Kidney (tissue), 14 donors: Measurements from ENCODE around the gene BCAR1. TPM values are rescaled to one million over a fixed set of nuclear protein-coding genes. Genes with fewer than 3 reads are reported as not detected.
A peak's percentile ranks its signal among the peaks of the same experiment; 100 is the strongest.
"Not testable (repeated sequence)": the region's sequence is repeated elsewhere in the genome, so short reads cannot be mapped to it uniquely, and the experiment has no call there.

Experiments used
- DNase-seq, 5 donors: peaks; one replicate each; pipeline ENCODE4 v3.0.0-alpha.2; 2013 to 2020
- FAIRE-seq: peaks from 2 replicates; lab custom pipeline; 2012; peaks lifted over from hg19 to GRCh38; lab: Jason Lieb, UNC
- H3K27ac ChIP-seq, 2 donors: one replicate each; pipeline ENCODE4 v1.7.0; 2013; ENCODE audit warnings: low read depth in 2 of 2, low read length in 2 of 2, inconsistent platforms in 1 of 2
- H3K27me3 ChIP-seq: one replicate; pipeline ENCODE4 v1.7.1; 2013; ENCODE audit warnings: low read length, inconsistent platforms; ENCODE audit not compliant: control insufficient read depth, insufficient read depth
- H3K36me3 ChIP-seq, 3 donors: one replicate each; pipeline versions ENCODE4 v1.7.0 to v1.7.1; 2013; ENCODE audit warnings: low read length in 3 of 3, control low read depth in 1 of 3, inconsistent platforms in 1 of 3; ENCODE audit not compliant: insufficient read depth in 3 of 3, control insufficient read depth in 2 of 3
- H3K4me1 ChIP-seq, 3 donors: one replicate each; pipeline versions ENCODE4 v1.7.0 to v1.7.1; 2013; ENCODE audit warnings: low read length in 3 of 3, inconsistent platforms in 1 of 3, low read depth in 1 of 3; ENCODE audit not compliant: control insufficient read depth in 2 of 3, insufficient read depth in 2 of 3
- H3K4me3 ChIP-seq, 3 donors: one replicate each; pipeline versions ENCODE4 v1.7.0 to v1.8.1; 2013; ENCODE audit warnings: low read length in 3 of 3, control low read depth in 1 of 3, inconsistent platforms in 1 of 3
- H3K9ac ChIP-seq, 3 donors: one replicate each; pipeline versions ENCODE4 v1.7.0 to v1.7.1; 2013; ENCODE audit warnings: low read length in 3 of 3, control low read depth in 1 of 3, inconsistent platforms in 1 of 3
- H3K9me3 ChIP-seq, 3 donors: one replicate each; pipeline versions ENCODE4 v1.7.0 to v1.7.1; 2013; ENCODE audit warnings: low read length in 3 of 3, control low read depth in 1 of 3, inconsistent platforms in 1 of 3; ENCODE audit not compliant: control insufficient read depth in 2 of 3, insufficient read depth in 1 of 3
- intact Hi-C: fragments of 100-400 bp; cut with DNase I; formaldehyde crosslinking; loops from one replicate; pipeline ENCODE4 v1.11.1; 2022
- polyA plus RNA-seq: library from polyadenylated mRNA; stranded (reverse); fragments of 350-450 nt; fragmentation: Illumina TruSeq; extraction: RNeasy Lipid Tissue Mini Kit (QIAGEN cat#74804); gene quantifications from one replicate; pipeline ENCODE4 v1.2.3, GENCODE V29; 2014; ENCODE audit warnings: low read depth, low replicate concordance; ENCODE audit not compliant: insufficient read depth
- total RNA-seq: library from RNA; stranded (reverse); fragmentation: NEBNext Ultra II Directional; extraction: Animal tissue kit (Norgen Biotek cat#: 25700); gene quantifications from one replicate; pipeline ENCODE4 v1.2.1, GENCODE V29; 2021
- TF ChIP-seq, protein P1 (sequence below): IDR thresholded peaks from 3 replicates; pipeline ENCODE4 v1.5.1; 2012; ENCODE audit warnings: mild to moderate bottlenecking, moderate library complexity, borderline replicate concordance; ENCODE audit not compliant: insufficient read depth; ENCODE audit errors: extremely low read depth
- donor health status: control.
- donor health status: control.
- donor health status: control.
- donor health status: control.
- donor health status: control.
- donor health status: DM: yes; HTN: yes; CAD: no.
- donor health status: Normal renal cell carcinoma (clear cell type).

Gene BCAR1
- total and polyA plus RNA-seq, 2 donors from 2014 or later, result 69.1 to 123 TPM

DNA sequence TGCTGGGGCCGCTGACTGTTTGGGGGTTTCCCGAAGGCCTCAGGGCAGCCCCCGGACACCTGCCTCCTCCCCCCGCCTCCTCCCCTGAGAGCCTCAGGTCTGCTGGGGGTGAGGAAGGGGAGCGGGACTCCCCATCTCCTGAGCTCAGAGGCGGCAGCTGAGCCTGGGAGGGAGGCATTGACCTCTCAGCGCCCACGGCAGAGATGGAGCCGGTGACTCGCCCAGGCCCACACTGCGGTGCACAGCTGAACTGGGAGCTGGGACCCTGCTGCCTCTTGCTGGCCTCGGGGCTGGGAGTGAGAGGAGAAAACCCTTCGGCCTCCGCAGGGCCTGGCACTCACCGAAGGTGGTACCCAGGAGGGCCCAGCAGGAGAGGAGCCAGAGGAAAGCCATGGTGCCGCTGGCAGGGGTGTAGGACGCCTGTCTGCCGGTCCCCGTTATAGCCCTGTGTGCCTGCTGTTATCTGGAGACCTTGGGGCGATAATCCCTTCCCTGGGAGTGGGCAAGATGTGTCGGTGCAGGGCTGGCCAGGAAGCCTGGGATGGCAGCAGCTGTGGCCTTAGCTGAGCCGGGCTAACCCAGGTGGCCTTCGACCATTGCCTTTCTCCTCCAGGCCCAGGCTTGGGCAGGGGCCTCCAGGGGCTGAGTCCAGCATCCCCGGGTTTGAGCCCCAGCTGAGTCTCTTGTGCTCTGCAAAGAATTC, 44.5 kb downstream of the BCAR1 start, which contains the start of gene CTRB2:
Gene CTRB2 (minus strand): TSS at position 413 of the 703 bp plus-strand sequence. CDS start 20 bp downstream, at position 393.
- Histone ChIP-seq H3K27ac (no peak within 1 kb of the TSS), H3K9ac (no peak within 1 kb of the TSS), H3K27me3 (no peaks in the 10 kb centered on the region), H3K4me3 (no peak within 1 kb of the TSS), H3K36me3 (no peaks in the 10 kb centered on the region), H3K4me1 (no peaks in the 10 kb centered on the region), H3K9me3 (no peaks in the 10 kb centered on the region)
- TF ChIP-seq, protein P1, sequence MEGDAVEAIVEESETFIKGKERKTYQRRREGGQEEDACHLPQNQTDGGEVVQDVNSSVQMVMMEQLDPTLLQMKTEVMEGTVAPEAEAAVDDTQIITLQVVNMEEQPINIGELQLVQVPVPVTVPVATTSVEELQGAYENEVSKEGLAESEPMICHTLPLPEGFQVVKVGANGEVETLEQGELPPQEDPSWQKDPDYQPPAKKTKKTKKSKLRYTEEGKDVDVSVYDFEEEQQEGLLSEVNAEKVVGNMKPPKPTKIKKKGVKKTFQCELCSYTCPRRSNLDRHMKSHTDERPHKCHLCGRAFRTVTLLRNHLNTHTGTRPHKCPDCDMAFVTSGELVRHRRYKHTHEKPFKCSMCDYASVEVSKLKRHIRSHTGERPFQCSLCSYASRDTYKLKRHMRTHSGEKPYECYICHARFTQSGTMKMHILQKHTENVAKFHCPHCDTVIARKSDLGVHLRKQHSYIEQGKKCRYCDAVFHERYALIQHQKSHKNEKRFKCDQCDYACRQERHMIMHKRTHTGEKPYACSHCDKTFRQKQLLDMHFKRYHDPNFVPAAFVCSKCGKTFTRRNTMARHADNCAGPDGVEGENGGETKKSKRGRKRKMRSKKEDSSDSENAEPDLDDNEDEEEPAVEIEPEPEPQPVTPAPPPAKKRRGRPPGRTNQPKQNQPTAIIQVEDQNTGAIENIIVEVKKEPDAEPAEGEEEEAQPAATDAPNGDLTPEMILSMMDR, result no peak
- FAIRE-seq, result no peak
- peak in 1 of 5 donors; percentile 53 for DNase-seq
- intact Hi-C loops, result no loop called here

DNA sequence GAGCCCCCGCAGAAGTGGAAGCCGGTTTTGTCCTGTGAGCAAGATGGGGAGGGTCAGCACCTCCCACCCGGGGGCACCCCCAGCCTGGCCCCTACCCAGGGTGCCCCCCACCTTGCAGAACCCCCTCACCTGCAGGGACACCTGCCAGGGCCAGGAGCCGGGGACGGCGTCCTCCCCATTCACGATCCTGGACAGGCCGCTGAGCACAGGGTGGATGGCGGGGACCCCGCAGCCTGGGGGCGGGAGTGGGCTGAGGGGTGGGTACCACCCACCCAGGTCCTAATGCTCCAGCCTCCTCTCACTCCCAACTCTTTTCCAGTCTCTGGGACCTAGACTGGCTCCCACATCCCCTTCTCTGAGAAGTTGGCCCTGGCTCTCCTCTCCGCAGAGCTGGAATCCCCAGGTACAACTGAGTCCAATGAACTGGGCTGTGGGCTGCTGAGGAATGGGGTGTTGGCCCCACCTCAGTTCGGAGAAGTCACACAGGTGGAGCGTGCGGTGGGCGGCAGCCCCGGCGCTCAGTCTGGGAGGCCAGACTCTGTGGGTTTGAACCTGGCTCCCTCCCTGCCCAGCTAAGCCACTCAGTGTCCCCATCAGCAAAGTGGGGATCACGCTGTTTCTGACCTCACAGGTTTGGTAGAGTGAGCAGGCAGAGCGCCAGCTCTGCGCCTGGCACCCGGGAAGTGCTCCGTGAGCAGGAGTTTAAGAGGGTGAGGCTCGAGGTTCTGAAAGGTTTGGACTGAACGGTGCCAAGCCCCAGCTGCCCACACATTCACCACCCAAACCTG, 45.3 kb downstream of the BCAR1 start:
- H3K4me3 ChIP-seq, intact Hi-C loops: not testable (repeated sequence)

DNA sequence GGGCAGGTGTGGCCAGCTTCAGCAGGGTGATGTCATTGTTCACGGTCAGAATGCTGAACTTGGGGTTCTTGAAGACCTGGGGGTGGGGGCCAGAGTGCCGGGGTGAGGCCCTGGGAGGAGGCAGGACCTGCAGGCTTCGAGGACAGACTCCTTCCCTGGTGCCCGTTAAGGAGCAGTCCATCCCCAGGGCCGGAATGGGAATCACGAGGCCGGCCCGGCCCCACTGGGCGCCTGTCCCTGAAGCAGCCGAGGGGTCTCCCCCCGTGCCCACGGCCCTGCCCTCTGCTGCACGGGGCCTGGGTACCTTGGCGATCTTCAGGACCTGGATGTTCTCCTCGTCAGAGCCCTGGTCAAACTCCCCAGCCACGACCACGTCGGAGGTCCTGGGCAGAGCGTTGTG, 46.0 kb downstream of the BCAR1 start:
- FAIRE-seq, H3K27ac ChIP-seq, H3K9me3 ChIP-seq, H3K4me3 ChIP-seq, H3K9ac ChIP-seq, DNase-seq, H3K4me1 ChIP-seq, intact Hi-C loops, H3K36me3 ChIP-seq, H3K27me3 ChIP-seq: not testable (repeated sequence)

More for the DNA sequence above, 45.3 kb downstream of the BCAR1 start:
- H3K4me1 ChIP-seq, H3K27ac ChIP-seq, H3K9me3 ChIP-seq, H3K27me3 ChIP-seq, FAIRE-seq, H3K9ac ChIP-seq, H3K36me3 ChIP-seq: not testable (repeated sequence)
- peak in 1 of 5 donors; percentile 59 for DNase-seq

DNA sequence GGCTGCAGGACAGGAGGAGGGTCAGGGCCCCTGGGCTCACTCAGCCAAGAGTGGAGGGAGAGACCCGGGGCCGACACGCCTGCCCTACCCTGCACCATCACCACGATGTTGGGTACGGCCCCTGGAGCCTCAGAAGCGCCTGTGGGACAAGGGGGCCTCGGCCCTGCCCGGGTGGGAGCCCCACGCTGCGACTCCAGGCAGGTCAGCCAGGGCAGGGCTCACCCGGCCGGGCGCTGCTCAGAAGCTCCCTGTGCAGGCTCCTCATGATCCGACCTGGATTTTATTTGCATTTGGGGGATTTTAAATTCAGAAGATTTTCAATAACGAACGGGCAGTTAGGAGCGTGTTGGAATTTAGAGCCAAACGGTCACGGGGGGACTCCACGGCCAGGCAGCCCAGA, 46.5 kb downstream of the BCAR1 start:
- H3K36me3 ChIP-seq, H3K4me1 ChIP-seq, H3K9me3 ChIP-seq, H3K4me3 ChIP-seq, intact Hi-C loops, H3K27me3 ChIP-seq, H3K27ac ChIP-seq, DNase-seq, FAIRE-seq, H3K9ac ChIP-seq: not testable (repeated sequence)

DNA sequence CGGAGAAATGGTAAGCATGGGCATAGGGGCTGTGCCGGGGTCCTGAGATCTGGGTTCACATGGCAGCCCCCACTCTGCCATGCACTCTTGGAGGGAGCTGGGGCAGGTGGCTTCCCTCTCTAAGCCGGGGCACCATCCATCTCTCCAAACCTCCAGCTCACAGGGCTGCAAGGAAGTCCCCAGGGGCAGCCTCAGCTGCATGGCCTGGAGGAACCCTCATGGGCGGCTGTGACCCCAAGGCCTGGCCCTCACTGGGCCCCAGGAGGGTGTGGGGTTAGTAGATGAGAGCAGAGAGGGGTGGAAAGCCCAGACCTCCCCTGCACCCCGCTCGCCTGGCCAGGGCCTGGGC, 47.0 kb downstream of the BCAR1 start:
- Histone ChIP-seq H3K36me3 (no peaks in the 10 kb centered on the region), H3K9me3 (no peaks in the 10 kb centered on the region), H3K27me3 (no peaks in the 10 kb centered on the region), H3K27ac (no peak overlapping the region), H3K4me1 (no peaks in the 10 kb centered on the region), H3K9ac (no peak overlapping the region), H3K4me3 (no peak overlapping the region)
- FAIRE-seq (no peak), DNase-seq (peak in 1 of 5 donors; percentile 26)
- TF ChIP-seq, protein P1, result no peak
- intact Hi-C loops, result no loop called here
